Uterus (tissue), 2 donors: Measurements from ENCODE around the gene C5AR1.

ENCODE experiments used
- POLR2A ChIP-seq, 2 donors: fragments of 450-650 bp; IDR thresholded peaks; one replicate each; pipeline ENCODE4 v1.6.1; 2016; ENCODE audit warnings: antibody characterized with exemption in 2 of 2, mild to moderate bottlenecking in 1 of 2, moderate library complexity in 1 of 2
- TF ChIP-seq, protein P1 (sequence below), 4 experiments: fragments of 200-600 bp in 2 of 4; fragments of 450-650 bp in 2 of 4; sonication (generic) in 2 of 4; IDR thresholded peaks; one replicate each; pipeline ENCODE4 v1.5.1; 2016 to 2019; ENCODE audit warnings: antibody characterized with exemption in 4 of 4, mild to moderate bottlenecking in 2 of 4, moderate library complexity in 1 of 4

DNA sequence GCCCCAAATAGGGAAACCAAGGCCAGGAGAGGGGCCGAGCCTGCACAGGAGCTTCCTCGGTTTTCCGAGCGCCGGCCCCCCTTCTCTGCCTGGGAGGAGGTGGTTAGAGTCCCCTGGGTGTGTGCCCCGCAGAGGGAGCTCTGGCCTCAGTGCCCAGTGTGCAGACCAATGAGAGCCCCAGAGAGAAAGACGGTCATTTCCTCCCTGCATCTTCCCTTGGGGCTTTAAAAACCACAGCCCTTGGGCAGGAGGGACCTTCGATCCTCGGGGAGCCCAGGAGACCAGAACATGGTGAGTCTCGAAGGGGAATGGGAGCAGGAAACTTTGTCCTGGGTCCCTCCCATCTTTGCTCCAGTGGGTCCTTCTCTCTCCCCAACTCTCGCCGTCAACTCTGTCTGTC, at the start of gene C5AR1:
- TF ChIP-seq POLR2A (IDR thresholded peaks at IDR 0.05) = no peak
- TF ChIP-seq, protein P1, sequence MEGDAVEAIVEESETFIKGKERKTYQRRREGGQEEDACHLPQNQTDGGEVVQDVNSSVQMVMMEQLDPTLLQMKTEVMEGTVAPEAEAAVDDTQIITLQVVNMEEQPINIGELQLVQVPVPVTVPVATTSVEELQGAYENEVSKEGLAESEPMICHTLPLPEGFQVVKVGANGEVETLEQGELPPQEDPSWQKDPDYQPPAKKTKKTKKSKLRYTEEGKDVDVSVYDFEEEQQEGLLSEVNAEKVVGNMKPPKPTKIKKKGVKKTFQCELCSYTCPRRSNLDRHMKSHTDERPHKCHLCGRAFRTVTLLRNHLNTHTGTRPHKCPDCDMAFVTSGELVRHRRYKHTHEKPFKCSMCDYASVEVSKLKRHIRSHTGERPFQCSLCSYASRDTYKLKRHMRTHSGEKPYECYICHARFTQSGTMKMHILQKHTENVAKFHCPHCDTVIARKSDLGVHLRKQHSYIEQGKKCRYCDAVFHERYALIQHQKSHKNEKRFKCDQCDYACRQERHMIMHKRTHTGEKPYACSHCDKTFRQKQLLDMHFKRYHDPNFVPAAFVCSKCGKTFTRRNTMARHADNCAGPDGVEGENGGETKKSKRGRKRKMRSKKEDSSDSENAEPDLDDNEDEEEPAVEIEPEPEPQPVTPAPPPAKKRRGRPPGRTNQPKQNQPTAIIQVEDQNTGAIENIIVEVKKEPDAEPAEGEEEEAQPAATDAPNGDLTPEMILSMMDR (IDR thresholded peaks at IDR 0.05) = no peak
